Inferior parietal cortex (tissue), 1 donor: ENCODE results near the gene FBN2.
"Not testable (repeated sequence)": the region's sequence is repeated elsewhere in the genome, so short reads cannot be mapped to it uniquely, and the experiment has no call there.

Experiments
- DNase-seq: peaks from one replicate; pipeline ENCODE4 v3.0.0-alpha.2; 2016; ENCODE audit errors: extremely low spot score

The FBN2 gene

GRCh38 chr5:128426090-128426534 lies 111.9 kb downstream of the FBN2 start:
- DNase-seq = no peak

DNA sequence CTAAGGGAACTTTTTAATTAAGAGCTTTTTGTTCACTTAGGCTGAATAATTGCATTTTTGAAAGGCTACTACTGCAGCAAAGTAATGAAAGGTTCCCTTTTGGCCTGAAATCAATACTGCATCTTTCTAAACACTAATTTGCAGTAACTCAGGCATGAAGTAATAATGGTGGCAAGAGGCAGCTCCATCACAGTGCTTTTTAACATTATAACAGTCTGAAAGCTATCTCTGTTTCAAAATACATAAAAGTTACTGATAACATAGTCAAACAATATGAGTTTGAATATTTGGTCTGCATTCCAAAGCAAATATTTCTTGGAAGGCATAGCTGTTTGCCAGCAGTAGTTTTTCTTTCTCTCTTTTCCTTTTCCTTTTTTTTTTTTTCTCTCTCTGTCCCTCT lies 113.4 kb downstream of the FBN2 start:
- no peak for DNase-seq

DNA sequence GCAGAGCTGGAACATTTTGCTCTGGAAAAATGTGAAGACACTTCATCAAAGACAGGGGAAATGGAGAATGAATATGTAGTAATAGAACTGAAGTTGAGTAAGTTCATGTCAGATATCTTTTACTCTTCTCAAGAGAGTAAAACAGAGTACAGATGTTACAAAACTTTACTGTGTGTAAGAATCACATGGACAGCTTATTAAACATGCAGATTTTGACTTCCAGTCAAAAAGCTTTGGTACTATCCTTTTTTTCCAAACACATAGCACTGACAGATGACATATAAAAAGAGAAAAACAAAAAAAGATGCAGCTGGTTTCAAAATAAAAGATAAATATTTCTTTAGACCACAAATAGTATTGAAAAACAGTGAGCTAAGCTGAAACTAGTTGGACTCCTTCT lies 115.4 kb downstream of the FBN2 start:
- DNase-seq = no peak

DNA sequence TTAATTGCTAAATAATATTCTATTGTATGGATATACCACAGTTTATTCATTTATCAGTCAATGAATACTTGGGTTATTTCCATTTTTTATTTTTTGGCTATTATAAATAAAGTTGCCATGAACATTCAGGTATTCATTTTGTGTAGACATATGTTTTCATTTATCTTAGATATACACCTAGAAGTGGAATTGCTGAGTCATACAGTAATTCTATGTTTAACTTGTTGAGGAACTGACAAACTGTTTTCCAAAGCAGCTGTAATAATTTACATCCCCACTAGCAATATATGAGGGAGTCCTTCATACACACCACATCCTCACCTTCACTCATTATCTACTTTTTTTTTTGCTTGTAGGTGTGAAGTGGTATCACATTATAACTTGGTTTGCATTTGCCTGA lies 123.6 kb downstream of the FBN2 start:
- no peak for DNase-seq

DNA sequence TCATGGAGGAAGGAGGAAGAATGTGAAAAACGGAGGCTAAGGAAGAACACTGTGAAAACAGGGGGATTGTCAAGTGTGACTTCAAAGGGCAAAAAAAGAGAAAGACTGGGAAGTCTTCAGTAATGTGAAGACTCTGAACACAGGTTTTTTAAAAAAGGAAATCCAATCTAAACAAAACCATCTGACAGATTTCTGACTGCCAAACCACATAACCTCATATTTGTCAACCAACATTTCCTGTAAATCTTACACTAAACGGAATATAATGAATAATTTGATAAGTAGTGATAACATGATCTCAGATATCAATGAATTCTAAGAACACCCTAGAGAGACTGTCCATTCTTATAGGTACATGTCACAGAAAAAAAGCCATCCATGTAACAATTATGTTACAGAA lies 124.7 kb downstream of the FBN2 start:
- DNase-seq = no peak

DNA sequence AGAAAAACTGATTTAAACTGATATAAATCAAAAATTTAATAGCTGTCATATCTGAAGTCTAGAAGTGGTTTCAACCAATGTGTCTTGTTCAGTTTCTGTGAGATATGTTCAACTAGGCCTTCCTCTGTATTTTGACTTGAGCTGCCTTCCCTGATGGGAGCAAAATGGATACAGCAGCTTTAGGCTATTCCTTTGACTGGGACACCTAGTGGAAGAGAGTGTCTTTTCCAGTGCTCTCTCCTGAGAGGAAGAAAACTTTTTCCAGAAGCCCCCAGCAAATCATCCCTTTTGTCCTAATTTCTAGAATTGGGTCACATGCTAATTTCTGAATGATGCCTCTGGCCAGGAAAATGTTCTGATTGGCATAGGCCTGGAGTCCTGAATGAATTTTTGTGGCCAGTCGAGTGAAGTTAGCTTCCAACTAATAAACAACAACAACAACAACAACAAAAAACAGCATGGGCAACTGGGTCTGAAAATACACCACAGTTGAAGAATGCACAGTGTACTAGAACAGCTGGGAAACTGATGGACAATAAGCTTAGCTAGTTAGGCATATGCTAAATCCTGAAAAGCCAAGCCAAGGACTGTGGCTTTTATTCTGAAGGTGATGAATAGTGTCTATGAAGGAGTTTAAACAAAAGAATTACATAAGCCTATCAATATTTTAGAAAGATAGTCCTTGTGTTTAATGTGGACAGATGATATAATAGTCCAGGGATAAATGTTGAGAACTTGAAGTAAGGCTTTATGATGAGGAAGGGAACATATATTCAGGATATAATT lies 125.7 kb downstream of the FBN2 start:
- no peak for DNase-seq

GRCh38 chr5:128409166-128409800 lies 128.8 kb downstream of the FBN2 start:
- no peak for DNase-seq

- no peak for DNase-seq
Measured at GRCh38 chr5:128408622-128409021, 129.4 kb downstream of the FBN2 start.

GRCh38 chr5:128407944-128408343 lies 130.1 kb downstream of the FBN2 start:
- no peak for DNase-seq

GRCh38 chr5:128406803-128407202 lies 131.2 kb downstream of the FBN2 start:
- no peak for DNase-seq

- DNase-seq = no peak
Measured at GRCh38 chr5:128405159-128405558, 132.9 kb downstream of the FBN2 start.

GRCh38 chr5:128403333-128403732 lies 134.7 kb downstream of the FBN2 start:
- no peak for DNase-seq

DNA sequence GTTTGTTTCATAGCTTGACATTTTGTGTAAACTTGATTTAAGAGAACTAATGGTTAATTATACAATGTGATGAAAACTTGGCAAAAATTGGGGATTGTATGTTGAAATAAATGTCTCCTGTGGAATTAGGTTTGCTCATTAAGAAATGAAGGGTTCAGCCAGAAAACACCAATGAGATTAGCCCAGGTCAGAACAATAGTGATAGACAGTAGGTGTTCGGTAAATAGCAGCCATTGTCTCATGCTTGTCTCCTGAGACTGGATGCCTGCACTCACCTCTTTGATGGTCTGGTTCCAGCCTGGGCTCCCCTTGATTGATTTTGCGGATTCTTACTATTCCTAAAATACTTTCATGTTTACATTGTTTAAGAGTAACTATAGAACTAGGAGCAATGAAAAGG lies 135.5 kb downstream of the FBN2 start:
- no peak for DNase-seq

DNA sequence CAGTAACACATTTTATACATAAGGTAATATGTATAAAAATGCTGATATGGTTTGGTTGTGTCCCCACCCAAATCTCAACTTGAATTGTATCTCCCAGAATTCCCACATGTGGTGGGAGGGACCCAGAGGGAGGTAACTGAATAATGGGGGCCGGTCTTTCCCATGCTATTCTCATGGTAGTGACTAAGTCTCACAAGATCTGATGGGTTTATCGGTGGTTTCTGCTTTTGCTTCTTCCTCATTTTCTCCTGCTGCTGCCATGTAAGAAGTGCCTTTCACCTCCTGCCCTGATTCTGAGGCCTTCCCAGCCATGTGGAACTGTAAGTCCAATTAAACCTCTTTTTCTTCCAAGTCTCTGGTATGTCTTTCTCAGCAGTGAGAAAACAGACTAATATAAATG lies 137.3 kb downstream of the FBN2 start:
- DNase-seq = not testable (repeated sequence)

- DNase-seq = no peak
Measured at GRCh38 chr5:128399111-128399510, 138.9 kb downstream of the FBN2 start.

DNA sequence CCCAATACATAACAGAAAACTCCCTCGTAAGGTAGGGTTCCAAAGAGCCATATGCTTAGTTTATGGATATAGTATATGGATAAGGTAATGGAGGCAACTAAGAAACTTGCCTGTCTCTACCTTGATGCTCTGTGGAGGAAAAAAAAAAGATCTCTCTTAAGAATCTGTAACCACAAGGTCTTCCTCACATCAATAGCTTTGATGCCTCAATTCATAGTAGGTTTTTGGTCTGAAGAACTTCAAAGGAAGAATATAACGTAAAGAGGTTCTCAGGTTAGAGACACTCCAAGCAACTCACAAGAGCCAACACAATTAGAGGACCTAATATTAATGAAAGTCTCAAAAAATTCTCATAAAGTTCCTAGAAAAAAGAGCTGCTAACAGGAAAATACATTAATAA lies 140.2 kb downstream of the FBN2 start:
- no peak for DNase-seq

GRCh38 chr5:128395073-128395472 lies 143.0 kb downstream of the FBN2 start:
- DNase-seq = no peak

DNA sequence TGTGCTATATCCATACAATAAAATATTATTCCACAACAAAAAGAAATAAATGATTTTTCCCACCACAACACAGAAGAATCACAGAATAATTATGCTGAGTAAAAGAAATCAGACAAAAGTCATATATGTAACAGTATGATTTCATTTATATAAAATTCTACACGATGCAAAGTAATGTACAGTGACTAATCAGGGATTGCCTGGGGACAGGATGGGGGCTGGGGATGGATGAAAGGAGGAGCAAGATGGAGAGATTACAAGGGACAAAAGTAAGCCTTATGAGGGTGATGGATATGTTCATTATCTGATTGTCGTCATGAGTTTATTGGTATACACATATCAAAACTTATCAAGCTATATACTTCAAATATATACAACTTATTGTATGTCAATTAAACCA lies 154.0 kb downstream of the FBN2 start:
- no peak for DNase-seq

DNA sequence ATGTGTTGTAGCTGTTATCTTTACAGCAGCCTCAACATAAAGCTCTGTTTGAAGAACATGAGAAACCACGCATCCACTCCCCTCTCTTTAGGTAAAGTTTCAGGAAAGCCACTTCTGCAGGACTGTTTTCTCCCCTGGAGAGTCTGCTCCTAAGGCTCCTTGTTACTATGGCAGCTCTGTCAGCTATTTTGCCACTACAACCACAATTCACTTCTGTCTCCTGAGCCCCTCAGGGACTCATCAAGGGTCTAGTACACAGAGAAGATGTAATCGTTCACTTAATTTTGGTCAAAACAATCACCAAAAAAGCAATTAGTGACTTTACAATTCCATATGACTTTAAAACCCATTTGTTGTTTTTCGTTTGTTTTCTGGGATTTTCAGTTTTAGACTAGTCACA lies 157.7 kb downstream of the FBN2 start:
- no peak for DNase-seq

DNA sequence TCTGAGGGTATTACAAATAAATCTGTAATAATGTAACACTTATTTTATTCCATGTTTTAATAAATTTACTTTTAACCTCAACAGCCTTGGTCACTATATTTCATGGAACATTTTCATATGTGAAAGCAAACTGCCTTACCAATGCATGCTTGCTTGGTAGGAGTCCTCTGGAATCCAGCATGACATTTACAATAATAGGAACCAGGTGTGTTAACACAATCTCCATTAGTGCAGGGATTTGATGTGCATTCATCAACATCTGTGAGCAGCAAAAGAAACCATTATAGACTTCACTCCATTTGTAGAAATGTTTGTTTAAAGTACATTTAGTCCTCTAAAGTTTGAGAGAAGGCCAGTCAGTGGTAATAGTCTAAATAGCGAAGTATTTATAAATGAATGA lies 159.4 kb downstream of the FBN2 start:
- no peak for DNase-seq

GRCh38 chr5:128378196-128378595 lies 159.8 kb downstream of the FBN2 start:
- no peak for DNase-seq

- DNase-seq = no peak
Measured at GRCh38 chr5:128376577-128376976, 161.5 kb downstream of the FBN2 start.

GRCh38 chr5:128366147-128366546 lies 171.9 kb downstream of the FBN2 start:
- no peak for DNase-seq

DNA sequence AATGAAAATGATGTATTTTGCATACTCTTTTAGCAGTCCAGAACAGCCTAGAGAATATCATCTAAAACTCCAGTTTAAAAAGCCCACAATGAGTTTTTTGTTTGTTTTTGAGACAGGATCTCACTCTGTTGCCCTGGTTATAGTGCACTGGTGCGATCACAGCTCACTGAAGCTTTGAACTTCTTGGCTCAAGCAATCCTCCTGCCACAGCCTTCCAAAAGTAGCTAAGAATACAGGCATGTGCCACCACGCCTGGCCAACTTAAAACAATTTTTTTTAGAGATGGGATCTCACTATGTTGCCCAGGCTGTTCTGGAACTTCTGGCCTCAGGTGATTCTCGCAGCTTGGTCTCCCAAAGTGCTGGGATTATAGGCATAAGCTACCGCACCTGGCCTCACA lies 175.7 kb downstream of the FBN2 start:
- no peak for DNase-seq
